Adrenal gland (tissue), 12 donors: ENCODE data around the gene EBF3. TPM values are rescaled to one million over a fixed set of nuclear protein-coding genes. Genes with fewer than 3 reads are reported as not detected.

Source experiments
- DNase-seq, 7 donors: peaks; one replicate each; pipeline ENCODE4 v3.0.0-alpha.2; 2019 to 2020
- H3K27ac ChIP-seq, 5 donors: fragments of 200-600 bp; sonication (generic) in 4 of 5; 1 replicate in 3 of 5; 2 replicates in 2 of 5; pipeline versions ENCODE4 v1.5.1 to v1.8.0; 2016 to 2020; ENCODE audit warnings: mild to moderate bottlenecking in 1 of 5
- H3K27me3 ChIP-seq: fragments of 200-600 bp; 2 replicates; pipeline ENCODE4 v1.8.0; 2021
- H3K36me3 ChIP-seq, 2 donors: fragments of 200-600 bp; replicated peaks in 1 of 2; 1 replicate in 1 of 2; 2 replicates in 1 of 2; pipeline versions ENCODE4 v1.5.1 to v1.8.0; 2018 to 2022
- H3K4me1 ChIP-seq, 2 donors: fragments of 200-600 bp; replicated peaks in 1 of 2; 1 replicate in 1 of 2; 2 replicates in 1 of 2; pipeline versions ENCODE4 v1.5.1 to v1.8.0; 2018 to 2021
- H3K4me3 ChIP-seq, 4 donors: fragments of 200-600 bp; sonication (generic) in 3 of 4; one replicate each; pipeline ENCODE4 v1.5.1; 2016 to 2018
- H3K9me3 ChIP-seq, 3 donors: fragments of 200-600 bp; sonication (generic) in 1 of 3; replicated peaks in 1 of 3; 1 replicate in 2 of 3; 2 replicates in 1 of 3; pipeline versions ENCODE4 v1.5.1 to v1.8.0; 2016 to 2021
- POLR2A ChIP-seq, 2 donors: fragments of 450-650 bp; IDR thresholded peaks; one replicate each; pipeline ENCODE4 v1.6.1; 2017; ENCODE audit warnings: antibody characterized with exemption in 2 of 2, mild to moderate bottlenecking in 2 of 2, moderate library complexity in 1 of 2
- WGBS, 4 donors: extraction: QIAGEN DNeasy Blood & Tissue Kit in 2 of 4; methylation state at CpG; one replicate each; pipeline versions ENCODE4 v1.1.5 to v1.1.7; 2013 to 2017; 5-methylcytosine and 5-hydroxymethylcytosine counted together
- intact Hi-C, 2 donors: fragments of 100-400 bp; cut with DNase I; formaldehyde crosslinking; loops; one replicate each; pipeline versions ENCODE4 v1.14.1 to v1.15.0; 2022 to 2023
- polyA plus RNA-seq, 3 donors: library from polyadenylated mRNA; stranded (reverse); fragments of 200-250 nt in 2 of 3; fragments of 350-450 nt in 1 of 3; fragmentation: Illumina TruSeq in 1 of 3; extraction: RNeasy Lipid Tissue Mini Kit (QIAGEN cat#74804) in 1 of 3; gene quantifications; one replicate each; pipeline ENCODE4 v1.2.3, GENCODE V29; 2013 to 2014
- total RNA-seq, 9 donors: library from RNA; depleted of rRNA in 4 of 9; stranded (reverse); fragments of >200 nt in 4 of 9; fragments of 120-200 nt in 1 of 9; fragmentation: NEBNext Ultra II Directional in 1 of 9; extraction: Animal tissue kit (Norgen Biotek cat#: 25700) in 1 of 9; gene quantifications; one replicate each; pipeline versions ENCODE4 v1.1.0 to v1.2.4, GENCODE V29; 2013 to 2023
- TF ChIP-seq, protein P1 (sequence below), 6 experiments: fragments of 450-650 bp in 4 of 6; fragments of 200-600 bp in 2 of 6; sonication (generic) in 1 of 6; IDR thresholded peaks; 1 replicate in 5 of 6; 2 replicates in 1 of 6; pipeline versions ENCODE4 v1.5.1 to v1.8.0; 2016 to 2021; ENCODE audit warnings: antibody characterized with exemption in 6 of 6, mild to moderate bottlenecking in 2 of 6, moderate library complexity in 1 of 6
- donor health status: healthy with polysubstance abuse.
- donor health status: Bipolar disorder and iron deficiency.
- donor health status: DM: yes; HTN: yes; CAD: no.
- donor health status: DM: no; HTN: no; CAD: no.
- donor health status: DM: no; HTN: no; CAD: no.
- donor health status: DM: yes; HTN: yes; CAD: no.

The EBF3 gene
- total and polyA plus RNA-seq, 12 donors: 0.12 to 2.2 (median 0.53) TPM; not detected in 1

DNA sequence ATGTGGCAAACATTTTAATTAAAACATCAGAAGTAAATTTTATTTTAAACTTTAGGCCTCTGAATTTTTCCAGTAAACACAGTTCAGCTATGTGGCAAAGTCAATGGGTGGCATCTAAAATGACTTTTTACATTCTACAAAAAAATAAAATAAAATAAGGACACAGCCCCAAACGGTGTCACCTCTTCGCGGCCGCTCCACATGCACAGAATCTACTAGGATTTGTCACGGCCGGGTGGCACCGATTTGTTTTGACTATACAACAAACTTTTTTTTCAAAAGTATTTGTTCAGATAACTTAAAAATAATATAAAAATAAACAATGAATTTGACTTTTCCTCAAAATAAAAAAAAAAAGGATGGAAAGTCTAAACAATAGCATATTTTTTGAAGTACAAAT lies 127.8 kb downstream of the EBF3 start:
- H3K4me1 ChIP-seq: no peaks in the 10 kb centered on the region

DNA sequence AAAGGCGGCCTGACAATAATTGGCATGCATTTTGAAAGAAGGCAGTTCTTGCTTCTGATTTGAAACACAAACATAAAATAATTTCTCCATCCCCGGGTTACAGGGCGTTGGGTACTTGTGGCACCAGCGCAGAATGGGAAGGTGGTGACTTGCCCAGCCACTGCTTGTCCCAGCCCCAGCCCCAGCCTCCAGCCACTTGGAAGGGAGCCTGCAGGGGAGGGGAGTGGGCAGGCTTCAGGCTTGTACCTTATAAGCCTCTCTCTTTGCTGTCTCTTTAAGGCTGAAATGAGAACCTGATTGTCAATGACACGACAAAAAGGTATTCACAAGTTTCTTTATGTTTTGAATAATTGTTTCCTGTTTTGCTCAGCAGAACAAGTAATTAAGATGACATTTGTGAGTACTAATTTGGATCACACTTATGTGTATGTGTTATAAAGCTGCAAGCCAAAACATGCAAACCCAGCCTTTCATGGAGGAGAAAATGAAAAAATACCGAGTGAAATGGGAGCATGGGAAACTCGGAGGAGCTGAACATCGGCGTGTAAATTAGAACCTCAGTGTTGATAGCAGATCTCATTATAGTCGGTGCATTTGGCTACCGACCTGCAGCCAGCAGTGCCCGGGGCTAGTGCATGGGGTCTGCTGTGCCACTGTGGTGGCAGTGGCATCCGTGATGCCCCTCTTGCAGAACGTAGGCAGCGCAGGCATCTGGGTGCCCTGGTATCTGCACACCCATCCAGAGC lies 129.9 kb downstream of the EBF3 start:
- Histone ChIP-seq H3K36me3 (no peaks in the 10 kb centered on the region), H3K4me3 (no peak overlapping the region), H3K27me3 (no peaks in the 10 kb centered on the region), H3K4me1 (no peaks in the 10 kb centered on the region), H3K9me3 (no peaks in the 10 kb centered on the region), H3K27ac (no peak overlapping the region)
- TF ChIP-seq, protein P1, sequence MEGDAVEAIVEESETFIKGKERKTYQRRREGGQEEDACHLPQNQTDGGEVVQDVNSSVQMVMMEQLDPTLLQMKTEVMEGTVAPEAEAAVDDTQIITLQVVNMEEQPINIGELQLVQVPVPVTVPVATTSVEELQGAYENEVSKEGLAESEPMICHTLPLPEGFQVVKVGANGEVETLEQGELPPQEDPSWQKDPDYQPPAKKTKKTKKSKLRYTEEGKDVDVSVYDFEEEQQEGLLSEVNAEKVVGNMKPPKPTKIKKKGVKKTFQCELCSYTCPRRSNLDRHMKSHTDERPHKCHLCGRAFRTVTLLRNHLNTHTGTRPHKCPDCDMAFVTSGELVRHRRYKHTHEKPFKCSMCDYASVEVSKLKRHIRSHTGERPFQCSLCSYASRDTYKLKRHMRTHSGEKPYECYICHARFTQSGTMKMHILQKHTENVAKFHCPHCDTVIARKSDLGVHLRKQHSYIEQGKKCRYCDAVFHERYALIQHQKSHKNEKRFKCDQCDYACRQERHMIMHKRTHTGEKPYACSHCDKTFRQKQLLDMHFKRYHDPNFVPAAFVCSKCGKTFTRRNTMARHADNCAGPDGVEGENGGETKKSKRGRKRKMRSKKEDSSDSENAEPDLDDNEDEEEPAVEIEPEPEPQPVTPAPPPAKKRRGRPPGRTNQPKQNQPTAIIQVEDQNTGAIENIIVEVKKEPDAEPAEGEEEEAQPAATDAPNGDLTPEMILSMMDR (IDR thresholded peaks at IDR 0.05): no peak
- TF ChIP-seq POLR2A (IDR thresholded peaks at IDR 0.05): no peak
- no peak for DNase-seq
- WGBS, 4 donors: 75 to 82% (median 77%) methylated on average over 13 to 15 of the region's 15 CpGs
- intact Hi-C loops: no loop called here

More for the DNA sequence above, 127.8 kb downstream of the EBF3 start:
- Histone ChIP-seq H3K4me3 (no peak overlapping the region), H3K36me3 (no peaks in the 10 kb centered on the region), H3K27ac (no peak overlapping the region), H3K9me3 (no peaks in the 10 kb centered on the region), H3K27me3 (no peaks in the 10 kb centered on the region)
- 88 to 96% (median 92%) methylated on average over 7 of the region's 7 CpGs for WGBS, 4 donors
- no peak for DNase-seq
- no peak for TF ChIP-seq POLR2A (IDR thresholded peaks at IDR 0.05)
- TF ChIP-seq, protein P1 (IDR thresholded peaks at IDR 0.05): no peak
- intact Hi-C loops: no loop called here

DNA sequence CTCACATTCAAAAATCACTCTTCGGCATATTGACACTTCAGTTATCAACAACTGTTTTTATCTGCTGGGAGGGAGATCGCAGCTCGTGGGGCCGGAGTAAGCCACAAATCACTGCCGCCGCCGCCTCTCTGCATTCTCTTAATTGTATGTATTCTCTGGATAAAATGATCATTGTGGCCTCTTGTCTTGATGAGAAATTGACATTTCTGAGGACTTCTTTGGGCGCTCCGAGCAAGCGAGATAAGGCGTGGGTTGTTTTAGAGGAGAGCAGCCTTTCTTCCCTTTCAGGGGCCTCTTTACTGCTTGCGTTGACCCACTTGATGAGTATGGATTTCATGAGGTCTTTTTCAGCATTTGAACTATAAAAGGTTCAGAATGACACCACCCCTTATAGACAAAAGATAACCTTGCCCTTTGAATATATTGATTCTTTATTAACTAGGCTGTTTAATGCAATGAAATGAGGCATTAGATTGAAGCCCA lies 130.6 kb downstream of the EBF3 start:
- Histone ChIP-seq H3K4me3 (no peak overlapping the region), H3K27me3 (no peaks in the 10 kb centered on the region), H3K4me1 (no peaks in the 10 kb centered on the region), H3K9me3 (no peaks in the 10 kb centered on the region), H3K36me3 (no peaks in the 10 kb centered on the region), H3K27ac (no peak overlapping the region)
- no peak for DNase-seq
- TF ChIP-seq, protein P1 (IDR thresholded peaks at IDR 0.05): no peak
- no peak for TF ChIP-seq POLR2A (IDR thresholded peaks at IDR 0.05)
- WGBS, 4 donors: 87 to 92% (median 89%) methylated on average over 12 of the region's 12 CpGs
- intact Hi-C loops: no loop called here

DNA sequence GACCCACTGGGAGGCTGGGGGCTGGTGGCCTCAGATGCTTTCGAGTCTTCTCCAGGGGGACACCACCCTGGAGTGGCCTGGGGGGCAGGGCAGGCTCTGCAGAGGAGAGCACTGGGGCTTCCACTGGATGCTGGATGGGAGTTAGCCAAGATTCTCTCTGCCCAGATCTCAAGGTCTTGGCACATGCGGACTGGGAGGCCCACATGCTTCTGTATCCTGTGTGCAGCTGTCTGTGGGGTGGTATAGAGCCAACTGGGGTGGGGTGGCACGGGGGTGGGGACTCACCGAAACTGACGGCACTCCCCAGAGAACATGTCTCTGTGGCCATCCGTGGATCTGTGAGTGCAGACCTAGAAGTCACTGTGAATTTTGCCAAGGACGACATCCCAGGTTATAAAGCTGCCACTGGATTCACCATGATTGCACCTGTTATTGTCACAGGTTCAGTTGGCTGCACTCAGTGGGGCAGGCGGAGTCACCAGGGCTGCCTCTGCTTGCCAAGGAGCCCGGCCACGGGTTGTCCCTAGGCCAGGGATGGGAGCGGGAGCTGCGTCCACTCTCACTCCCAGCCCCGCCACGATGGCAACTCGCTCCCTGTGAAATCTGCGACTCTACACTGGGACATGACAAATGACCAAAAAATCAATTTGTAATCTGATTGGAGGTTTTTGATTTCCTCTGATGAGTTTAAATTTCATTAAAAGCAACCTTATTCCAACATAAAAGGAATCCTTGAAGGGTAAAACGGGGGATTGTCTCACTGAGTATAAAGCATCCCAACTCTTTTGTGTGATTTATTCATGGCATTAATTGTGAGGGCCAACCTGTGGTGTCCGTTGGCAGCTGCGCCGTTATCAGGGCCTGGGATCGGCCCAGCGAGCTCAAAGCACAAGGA lies 131.3 kb downstream of the EBF3 start:
- Histone ChIP-seq H3K36me3 (no peaks in the 10 kb centered on the region), H3K27ac (no peak overlapping the region), H3K9me3 (no peaks in the 10 kb centered on the region), H3K4me3 (no peak overlapping the region), H3K27me3 (no peaks in the 10 kb centered on the region), H3K4me1 (no peaks in the 10 kb centered on the region)
- TF ChIP-seq, protein P1 (IDR thresholded peaks at IDR 0.05): no peak
- TF ChIP-seq POLR2A (IDR thresholded peaks at IDR 0.05): no peak
- DNase-seq: no peak
- intact Hi-C loops: no loop called here
- 76 to 85% (median 84%) methylated on average over 18 to 22 of the region's 22 CpGs for WGBS, 4 donors
